NB4 (cell line): Measurements from ENCODE around the gene EMX2.

ENCODE experiments used
- CTCF ChIP-seq: IDR thresholded peaks from one replicate; pipeline ENCODE4 v1.5.1; 2012; ENCODE audit warnings: low read depth, low read length
- MYC ChIP-seq: IDR thresholded peaks from 2 replicates; pipeline ENCODE4 v1.6.1; 2011; ENCODE audit warnings: low read depth, low read length
- POLR2A ChIP-seq: IDR thresholded peaks from 2 replicates; pipeline ENCODE4 v1.6.1; 2011; ENCODE audit warnings: mild to moderate bottlenecking; ENCODE audit not compliant: insufficient read length; ENCODE audit errors: extremely low read depth
- TF ChIP-seq, protein P1 (sequence below): IDR thresholded peaks from 2 replicates; pipeline ENCODE4 v1.6.1; 2011; ENCODE audit warnings: low read depth, low read length

DNA sequence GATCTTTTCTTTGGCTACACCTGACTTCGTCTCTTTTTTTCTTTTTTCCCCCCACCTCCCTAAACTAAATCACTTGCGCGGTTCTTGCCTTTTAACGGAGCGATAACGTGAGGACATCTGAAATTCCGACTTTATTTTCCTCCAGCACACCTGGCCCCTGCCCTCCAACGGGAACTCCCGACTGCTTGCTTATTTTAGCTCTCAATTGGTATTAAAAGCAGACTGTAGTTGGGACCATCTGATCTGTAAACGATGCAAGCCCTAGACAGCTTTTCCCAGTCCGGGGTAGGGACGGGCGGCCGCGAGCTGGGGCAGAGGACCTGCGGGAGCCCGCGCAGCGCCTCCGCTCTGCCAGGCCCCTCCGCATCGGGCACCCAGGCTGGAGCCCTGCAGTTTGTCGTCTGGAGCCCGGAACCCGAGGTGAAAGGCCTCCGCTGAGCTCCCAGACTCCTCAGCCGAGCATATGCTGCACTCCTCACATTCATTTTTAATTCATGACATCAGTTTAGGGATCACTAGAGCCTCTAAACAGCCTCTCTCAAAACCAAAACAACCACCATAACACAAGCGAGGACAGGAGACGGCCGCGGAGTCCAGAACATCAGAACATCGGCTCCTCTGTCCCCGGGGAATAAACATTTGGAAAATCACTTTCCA lies 10.0 kb upstream of the EMX2 start:
- no peak for TF ChIP-seq CTCF
- TF ChIP-seq, protein P1, sequence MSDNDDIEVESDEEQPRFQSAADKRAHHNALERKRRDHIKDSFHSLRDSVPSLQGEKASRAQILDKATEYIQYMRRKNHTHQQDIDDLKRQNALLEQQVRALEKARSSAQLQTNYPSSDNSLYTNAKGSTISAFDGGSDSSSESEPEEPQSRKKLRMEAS: no peak
- TF ChIP-seq POLR2A: no peak
- TF ChIP-seq MYC: no peak
